Measurements from ENCODE around the gene TMEM151A. TPM values are rescaled to one million over a fixed set of nuclear protein-coding genes. Genes with fewer than 3 reads are reported as not detected.

TMEM151A gene
- total RNA-seq, 4 donors from 2014 or later: not detected

DNA sequence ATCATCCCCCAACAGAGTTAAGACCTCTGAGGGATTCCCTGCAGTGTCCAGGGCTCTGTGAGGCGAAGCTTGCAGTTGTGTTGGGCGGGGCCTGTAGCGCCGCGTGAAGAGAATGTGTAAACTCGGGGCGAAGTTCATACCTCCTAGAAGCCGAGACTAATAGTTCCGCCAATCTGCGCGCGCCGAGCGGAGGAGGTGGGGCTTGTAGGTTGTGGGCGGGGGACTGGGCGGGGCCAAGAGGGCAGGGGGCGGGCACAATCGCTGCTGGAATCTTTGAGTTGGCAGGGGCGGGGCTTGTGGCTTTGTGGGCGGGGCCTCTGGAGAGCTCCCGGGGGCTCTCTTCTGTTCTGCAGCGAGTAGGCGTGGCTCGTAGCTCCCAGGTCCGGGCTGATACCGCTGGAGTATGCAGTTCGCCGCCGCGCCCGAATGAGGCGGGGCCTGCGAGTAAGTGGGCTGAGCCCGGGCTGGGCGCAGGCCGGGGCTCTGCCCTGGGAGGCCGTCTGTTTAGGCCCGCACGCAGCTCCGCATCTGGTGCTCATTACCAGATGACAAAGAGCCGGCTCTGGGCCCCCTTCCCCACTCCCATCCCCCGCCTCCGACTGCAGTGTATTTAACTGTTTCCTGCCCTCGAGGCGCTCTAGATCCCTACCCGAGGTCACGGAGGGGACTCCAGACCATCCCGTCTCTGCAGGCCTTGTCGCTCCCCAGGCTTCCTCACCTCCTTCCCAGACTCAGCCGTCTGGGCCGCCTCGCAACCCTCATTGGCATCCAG lies 21.0 kb downstream of the TMEM151A start:
- H3K27ac ChIP-seq: peak overlapping the region; percentile 72 to 84 (median 80)
- intact Hi-C loops (cut with DNase I; ENCODE audit: low total_unique reads) (loop anchor here (1.0 kb wide), 2 partner anchors 16 to 77 kb away; no protein-coding TSS in a partner anchor), in situ Hi-C loops (cut with MboI; ENCODE audit: low sequenced_read_pairs in 4 of 4) (no loop called here)
- peak; percentile 40 to 47 for TF ChIP-seq POLR2A (IDR thresholded peaks at IDR 0.05)
- TF ChIP-seq, protein P1, sequence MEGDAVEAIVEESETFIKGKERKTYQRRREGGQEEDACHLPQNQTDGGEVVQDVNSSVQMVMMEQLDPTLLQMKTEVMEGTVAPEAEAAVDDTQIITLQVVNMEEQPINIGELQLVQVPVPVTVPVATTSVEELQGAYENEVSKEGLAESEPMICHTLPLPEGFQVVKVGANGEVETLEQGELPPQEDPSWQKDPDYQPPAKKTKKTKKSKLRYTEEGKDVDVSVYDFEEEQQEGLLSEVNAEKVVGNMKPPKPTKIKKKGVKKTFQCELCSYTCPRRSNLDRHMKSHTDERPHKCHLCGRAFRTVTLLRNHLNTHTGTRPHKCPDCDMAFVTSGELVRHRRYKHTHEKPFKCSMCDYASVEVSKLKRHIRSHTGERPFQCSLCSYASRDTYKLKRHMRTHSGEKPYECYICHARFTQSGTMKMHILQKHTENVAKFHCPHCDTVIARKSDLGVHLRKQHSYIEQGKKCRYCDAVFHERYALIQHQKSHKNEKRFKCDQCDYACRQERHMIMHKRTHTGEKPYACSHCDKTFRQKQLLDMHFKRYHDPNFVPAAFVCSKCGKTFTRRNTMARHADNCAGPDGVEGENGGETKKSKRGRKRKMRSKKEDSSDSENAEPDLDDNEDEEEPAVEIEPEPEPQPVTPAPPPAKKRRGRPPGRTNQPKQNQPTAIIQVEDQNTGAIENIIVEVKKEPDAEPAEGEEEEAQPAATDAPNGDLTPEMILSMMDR (IDR thresholded peaks at IDR 0.05 in 4 of 5, conservative IDR thresholded peaks at IDR 0.05 in 1 of 5): no peak
- peak overlapping the region; percentile 68 to 79 (median 72) for H3K4me3 ChIP-seq
- peaks cover 0 to 2% of the 10 kb centered on the region in 2 donors for H3K4me1 ChIP-seq
- DNase-seq: peak; percentile 91 to 95
- peaks cover 5 to 14% (median 12%) of the 10 kb centered on the region in 3 donors for H3K27me3 ChIP-seq
- no peaks in the 10 kb centered on the region for H3K9me3 ChIP-seq
- ATAC-seq: peak; percentile 74 to 77
- H3K36me3 ChIP-seq: no peaks in the 10 kb centered on the region

DNA sequence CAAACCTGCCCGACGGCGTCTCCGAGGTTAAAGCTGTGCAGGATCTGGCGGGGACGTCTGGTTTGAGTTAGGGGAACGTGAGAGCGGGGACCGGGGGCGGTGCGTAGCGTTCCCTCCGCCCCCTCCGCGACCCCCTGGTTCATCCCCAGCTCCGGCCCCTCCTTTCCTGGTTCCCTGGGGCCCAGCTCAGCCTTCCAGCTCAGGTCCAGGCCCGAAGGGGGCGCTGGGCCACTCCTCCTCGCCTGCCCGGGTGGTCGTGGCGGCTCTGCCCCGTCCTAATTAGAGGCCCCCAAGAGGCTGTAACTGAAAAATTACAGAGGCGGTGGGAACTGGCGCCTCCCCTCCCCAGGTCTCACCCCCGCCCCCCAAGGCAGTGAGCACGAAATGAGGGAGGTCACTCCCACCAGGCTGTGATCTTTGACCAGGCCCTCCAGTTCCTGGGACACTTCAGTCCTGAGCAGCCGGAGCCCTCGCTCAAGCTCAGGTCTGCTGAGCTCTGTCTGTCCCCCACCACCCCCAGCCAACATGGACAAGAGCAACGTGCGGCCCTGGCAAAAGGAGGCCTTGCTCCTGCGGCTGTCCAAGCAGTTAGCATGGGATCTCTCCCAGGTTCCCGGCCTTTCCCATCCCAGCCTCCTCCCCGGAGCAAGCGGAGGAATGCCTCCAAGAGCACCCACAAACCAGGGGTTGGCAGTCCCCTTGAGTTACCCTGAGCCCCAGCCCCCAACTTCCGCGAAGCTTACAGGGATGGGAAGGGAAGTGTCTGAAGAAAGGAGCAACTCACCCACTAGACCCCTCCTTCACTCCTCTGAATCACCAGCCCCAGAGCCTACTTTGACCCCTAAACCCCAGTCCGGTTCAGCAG lies 21.9 kb downstream of the TMEM151A start:
- Histone ChIP-seq H3K27me3 (peaks cover 5 to 14% (median 12%) of the 10 kb centered on the region in 3 donors), H3K36me3 (no peaks in the 10 kb centered on the region), H3K27ac (peak overlapping the region; percentile 72 to 84 (median 80)), H3K4me3 (peak overlapping the region; percentile 68 to 79 (median 72)), H3K9me3 (no peaks in the 10 kb centered on the region), H3K4me1 (peaks cover 2 to 6% of the 10 kb centered on the region in 2 donors)
- TF ChIP-seq POLR2A (IDR thresholded peaks at IDR 0.05): no peak
- intact Hi-C loops (cut with DNase I; ENCODE audit: low total_unique reads) (no loop called here), in situ Hi-C loops (cut with MboI; ENCODE audit: low sequenced_read_pairs in 4 of 4) (no loop called here)
- DNase-seq (no peak), ATAC-seq (no peak)

DNA sequence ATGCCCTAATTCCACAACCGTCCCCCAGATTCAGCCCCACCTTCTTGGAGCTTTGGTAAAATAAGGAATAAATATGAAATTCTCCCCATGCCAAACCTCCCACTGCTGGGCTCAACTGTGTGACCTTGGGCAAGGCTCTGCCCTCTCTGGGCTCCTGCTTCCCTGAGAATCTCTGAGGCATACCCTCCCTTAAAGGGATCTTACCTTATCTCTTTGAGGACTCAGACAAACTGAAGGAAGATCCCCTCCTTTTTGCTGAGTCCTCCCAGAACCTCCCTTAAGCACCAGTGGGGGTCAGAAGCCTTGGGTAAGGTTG lies 22.4 kb downstream of the TMEM151A start:
- in situ Hi-C loops (cut with MboI; ENCODE audit: low sequenced_read_pairs in 4 of 4): no loop called here
- Histone ChIP-seq H3K4me1 (peaks cover 6 to 7% of the 10 kb centered on the region in 2 donors), H3K9me3 (no peaks in the 10 kb centered on the region), H3K4me3 (peak overlapping the region; percentile 1 to 79 (median 37)), H3K36me3 (no peaks in the 10 kb centered on the region), H3K27ac (peak overlapping the region; percentile 72 to 84 (median 80)), H3K27me3 (peaks cover 5 to 14% (median 12%) of the 10 kb centered on the region in 3 donors)
- DNase-seq: no peak
- intact Hi-C loops (cut with DNase I; ENCODE audit: low total_unique reads): no loop called here
- TF ChIP-seq POLR2A (IDR thresholded peaks at IDR 0.05): no peak
- TF ChIP-seq, protein P1 (IDR thresholded peaks at IDR 0.05 in 4 of 5, conservative IDR thresholded peaks at IDR 0.05 in 1 of 5): no peak
- no peak for ATAC-seq

DNA sequence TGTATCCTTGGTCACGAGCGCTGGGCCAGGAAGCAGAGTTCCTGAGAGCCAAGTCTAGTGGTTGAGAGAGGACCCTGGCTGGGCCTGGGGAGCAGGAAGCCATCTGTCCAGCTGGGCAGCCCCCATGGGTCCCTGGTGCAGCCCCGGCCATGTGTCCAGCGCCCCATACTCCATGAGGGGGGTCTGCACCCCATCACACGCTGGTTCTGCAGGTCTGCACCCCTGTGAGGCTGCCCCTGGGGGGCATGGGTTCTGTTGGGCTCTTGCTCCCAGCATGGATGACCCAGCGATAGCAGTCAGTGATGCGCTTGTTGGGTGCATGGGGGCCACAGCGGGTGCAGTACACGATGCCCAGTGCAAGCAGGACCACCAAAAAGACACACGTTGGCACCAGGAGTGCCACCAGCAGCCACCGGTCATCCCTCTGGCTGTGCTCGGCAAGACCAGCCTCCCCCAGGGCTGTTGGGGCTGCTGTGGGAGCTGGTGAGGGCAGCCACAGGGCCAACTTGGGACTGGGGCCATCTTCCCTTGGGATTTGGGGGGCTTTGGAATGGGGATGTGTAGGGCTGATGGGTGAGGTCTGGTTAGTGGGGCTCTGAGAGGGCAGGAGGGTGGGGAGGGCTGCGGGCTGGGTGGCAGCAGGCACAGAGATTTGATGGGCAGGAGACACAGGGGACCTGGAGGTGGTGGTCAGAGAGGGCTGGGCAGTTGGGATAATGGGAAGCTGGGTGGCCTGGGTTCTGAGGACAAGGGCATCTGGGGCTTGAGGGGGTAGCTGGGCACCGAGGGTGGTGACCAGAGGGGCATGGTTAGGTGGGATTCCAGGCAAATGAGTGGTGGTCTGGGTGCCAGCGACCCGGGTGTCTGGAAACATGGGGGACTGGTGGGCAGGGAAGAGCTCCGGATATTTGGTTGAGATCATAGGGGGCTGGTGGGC lies 23.1 kb downstream of the TMEM151A start:
- H3K36me3 ChIP-seq: no peaks in the 10 kb centered on the region
- no peaks in the 10 kb centered on the region for H3K9me3 ChIP-seq
- peaks cover 6 to 7% of the 10 kb centered on the region in 2 donors for H3K4me1 ChIP-seq
- no peak for DNase-seq
- no peak for ATAC-seq
- peak overlapping the region; percentile 72 to 84 (median 80) for H3K27ac ChIP-seq
- in situ Hi-C loops (cut with MboI; ENCODE audit: low sequenced_read_pairs in 4 of 4): no loop called here
- intact Hi-C loops (cut with DNase I; ENCODE audit: low total_unique reads): no loop called here
- TF ChIP-seq, protein P1 (IDR thresholded peaks at IDR 0.05 in 4 of 5, conservative IDR thresholded peaks at IDR 0.05 in 1 of 5): no peak
- TF ChIP-seq POLR2A (IDR thresholded peaks at IDR 0.05): no peak
- H3K27me3 ChIP-seq: peaks cover 5 to 14% (median 12%) of the 10 kb centered on the region in 3 donors
- H3K4me3 ChIP-seq: peak overlapping the region; percentile 1 to 79 (median 37)

Data from gastrocnemius medialis (tissue), 4 donors.